ENCODE data around the gene NAT10. TPM values are rescaled to one million over a fixed set of nuclear protein-coding genes. Genes with fewer than 3 reads are reported as not detected.

NAT10 gene
- total RNA-seq, 2 donors from 2014 or later: 59.7 to 61.0 TPM

GRCh38 chr11:34155757-34156062 lies 50.3 kb downstream of the NAT10 start:
- Mint-ChIP-seq H3K4me1 (no peaks in the 10 kb centered on the region), H3K36me3 (ENCODE audit: low read depth) (peaks cover 14% of the 10 kb centered on the region), H3K4me3 (no peak overlapping the region), H3K9me3 (no peaks in the 10 kb centered on the region), H3K27ac (no peak overlapping the region), H3K27me3 (ENCODE audit: insufficient read depth) (no peaks in the 10 kb centered on the region)
- Histone ChIP-seq H3K9ac (ENCODE audit: extremely low read depth, low read length, poor library complexity, severe bottlenecking) (no peak overlapping the region), H3K4me1 (ENCODE audit: control insufficient read depth, insufficient read depth, low read length) (no peaks in the 10 kb centered on the region), H3K27me3 (ENCODE audit: control insufficient read depth, insufficient read depth, low read length, poor library complexity, severe bottlenecking) (no peaks in the 10 kb centered on the region), H3K36me3 (ENCODE audit: control insufficient read depth, insufficient read depth, low read length) (peaks cover 39% of the 10 kb centered on the region), H3K27ac (ENCODE audit: low read depth, low read length) (no peak overlapping the region), H3K9me3 (ENCODE audit: control insufficient read depth, low read length) (no peaks in the 10 kb centered on the region), H3K4me3 (ENCODE audit: low read length) (no peak overlapping the region)
- TF ChIP-seq CTCF (conservative IDR thresholded peaks at IDR 0.05): no peak
- DNase-seq: no peak
- WGBS, 2 experiments (ENCODE audit: insufficient coverage in 1 of 2, insufficient read length in 1 of 2): 94% methylated on average over 2 of the region's 2 CpGs; no CpG with 5 or more reads in 1 of the 2 experiments

- WGBS, 2 experiments (ENCODE audit: insufficient coverage in 1 of 2, insufficient read length in 1 of 2): 96 to 100% methylated on average over 7 to 9 of the region's 9 CpGs
- Histone ChIP-seq H3K36me3 (ENCODE audit: control insufficient read depth, insufficient read depth, low read length) (peaks cover 33% of the 10 kb centered on the region), H3K9ac (ENCODE audit: extremely low read depth, low read length, poor library complexity, severe bottlenecking) (no peak overlapping the region), H3K4me1 (ENCODE audit: control insufficient read depth, insufficient read depth, low read length) (no peaks in the 10 kb centered on the region), H3K4me3 (ENCODE audit: low read length) (no peak overlapping the region), H3K27me3 (ENCODE audit: control insufficient read depth, insufficient read depth, low read length, poor library complexity, severe bottlenecking) (no peaks in the 10 kb centered on the region), H3K9me3 (ENCODE audit: control insufficient read depth, low read length) (no peaks in the 10 kb centered on the region), H3K27ac (ENCODE audit: low read depth, low read length) (no peak overlapping the region)
- Mint-ChIP-seq H3K27ac (no peak overlapping the region), H3K9me3 (no peaks in the 10 kb centered on the region), H3K36me3 (ENCODE audit: low read depth) (peaks cover 11% of the 10 kb centered on the region), H3K4me3 (no peak overlapping the region), H3K27me3 (ENCODE audit: insufficient read depth) (no peaks in the 10 kb centered on the region), H3K4me1 (no peaks in the 10 kb centered on the region)
- DNase-seq: no peak
- TF ChIP-seq CTCF (conservative IDR thresholded peaks at IDR 0.05): no peak
Observed at GRCh38 chr11:34157163-34157562, 51.7 kb downstream of the NAT10 start.

GRCh38 chr11:34158661-34159060 lies 53.2 kb downstream of the NAT10 start:
- 93 to 100% methylated on average over 3 to 6 of the region's 6 CpGs for WGBS, 2 experiments (ENCODE audit: insufficient coverage in 1 of 2, insufficient read length in 1 of 2)
- no peak overlapping the region for H3K27ac ChIP-seq (ENCODE audit: low read depth, low read length)
- H3K4me3 ChIP-seq (ENCODE audit: low read length): no peak overlapping the region
- H3K4me1 Mint-ChIP-seq: no peaks in the 10 kb centered on the region
- H3K9me3 ChIP-seq (ENCODE audit: control insufficient read depth, low read length): no peaks in the 10 kb centered on the region
- H3K27me3 ChIP-seq (ENCODE audit: control insufficient read depth, insufficient read depth, low read length, poor library complexity, severe bottlenecking): no peaks in the 10 kb centered on the region
- peaks cover 27% of the 10 kb centered on the region for H3K36me3 ChIP-seq (ENCODE audit: control insufficient read depth, insufficient read depth, low read length)
- H3K27ac Mint-ChIP-seq: peak overlapping the region; percentile 48
- DNase-seq: no peak
- H3K27me3 Mint-ChIP-seq (ENCODE audit: insufficient read depth): no peaks in the 10 kb centered on the region
- H3K4me1 ChIP-seq (ENCODE audit: control insufficient read depth, insufficient read depth, low read length): no peaks in the 10 kb centered on the region
- no peak for TF ChIP-seq CTCF (conservative IDR thresholded peaks at IDR 0.05)
- H3K9ac ChIP-seq (ENCODE audit: extremely low read depth, low read length, poor library complexity, severe bottlenecking): no peak overlapping the region
- H3K36me3 Mint-ChIP-seq (ENCODE audit: low read depth): peaks cover 9% of the 10 kb centered on the region
- no peaks in the 10 kb centered on the region for H3K9me3 Mint-ChIP-seq
- no peak overlapping the region for H3K4me3 Mint-ChIP-seq

Measured in endodermal cell (in vitro differentiated cells).